Astrocyte (in vitro differentiated cells and primary cell): ENCODE measurements around the gene RAD51B.

Source experiments
- EZH2 ChIP-seq: IDR thresholded peaks from 2 replicates; pipeline ENCODE4 v1.6.1; 2012; ENCODE audit warnings: mild to moderate bottlenecking, low read length, inconsistent platforms; ENCODE audit not compliant: insufficient read depth
- TF ChIP-seq, protein P1 (sequence below): IDR thresholded peaks from 2 replicates; pipeline ENCODE4 v1.5.1; 2011; ENCODE audit warnings: low read depth, mild to moderate bottlenecking, inconsistent platforms, low read length, moderate library complexity; ENCODE audit not compliant: insufficient read depth

DNA sequence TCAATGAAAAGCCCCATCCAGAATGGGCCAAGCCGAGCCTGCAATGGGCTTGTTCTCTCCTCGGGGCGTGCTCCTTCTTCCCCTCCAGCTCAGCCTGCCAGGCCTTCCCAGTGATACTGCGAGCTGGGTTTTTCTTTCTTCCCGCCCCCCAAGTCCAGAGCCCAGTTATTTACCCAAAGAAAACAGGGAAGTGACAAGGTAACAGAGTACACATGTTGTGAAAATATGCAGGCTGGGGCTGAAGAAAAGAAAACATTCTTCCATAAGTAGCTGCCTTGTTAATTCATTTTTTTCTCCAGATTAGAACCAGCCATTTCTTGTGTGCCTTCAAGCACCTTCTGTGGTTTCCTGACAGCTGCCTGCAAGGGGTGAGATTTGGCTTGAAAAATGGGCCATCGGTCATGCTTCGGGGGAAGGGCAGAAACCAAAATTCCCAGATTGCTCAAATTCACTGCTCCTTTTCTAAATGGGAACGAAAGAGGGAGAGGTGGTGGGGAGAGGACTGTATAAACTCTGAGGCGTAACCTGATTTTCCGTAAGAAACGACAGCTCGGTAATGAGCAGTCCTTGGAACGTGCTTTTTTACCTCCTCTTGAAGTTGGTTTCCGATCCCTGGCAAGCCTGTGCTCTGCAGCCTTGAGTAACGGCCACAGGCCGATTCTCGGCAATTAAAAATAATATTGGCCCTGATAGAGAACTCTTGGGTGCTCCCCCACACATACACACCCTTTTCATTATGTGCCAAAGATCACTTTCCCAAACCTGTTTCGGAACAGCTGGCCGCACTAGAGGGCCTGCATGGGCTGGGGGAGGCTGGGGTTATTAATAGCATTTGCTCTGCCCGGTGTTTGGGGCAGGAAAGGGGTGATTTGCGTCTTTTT is 743.9 kb downstream of the RAD51B start:
- TF ChIP-seq, protein P1, sequence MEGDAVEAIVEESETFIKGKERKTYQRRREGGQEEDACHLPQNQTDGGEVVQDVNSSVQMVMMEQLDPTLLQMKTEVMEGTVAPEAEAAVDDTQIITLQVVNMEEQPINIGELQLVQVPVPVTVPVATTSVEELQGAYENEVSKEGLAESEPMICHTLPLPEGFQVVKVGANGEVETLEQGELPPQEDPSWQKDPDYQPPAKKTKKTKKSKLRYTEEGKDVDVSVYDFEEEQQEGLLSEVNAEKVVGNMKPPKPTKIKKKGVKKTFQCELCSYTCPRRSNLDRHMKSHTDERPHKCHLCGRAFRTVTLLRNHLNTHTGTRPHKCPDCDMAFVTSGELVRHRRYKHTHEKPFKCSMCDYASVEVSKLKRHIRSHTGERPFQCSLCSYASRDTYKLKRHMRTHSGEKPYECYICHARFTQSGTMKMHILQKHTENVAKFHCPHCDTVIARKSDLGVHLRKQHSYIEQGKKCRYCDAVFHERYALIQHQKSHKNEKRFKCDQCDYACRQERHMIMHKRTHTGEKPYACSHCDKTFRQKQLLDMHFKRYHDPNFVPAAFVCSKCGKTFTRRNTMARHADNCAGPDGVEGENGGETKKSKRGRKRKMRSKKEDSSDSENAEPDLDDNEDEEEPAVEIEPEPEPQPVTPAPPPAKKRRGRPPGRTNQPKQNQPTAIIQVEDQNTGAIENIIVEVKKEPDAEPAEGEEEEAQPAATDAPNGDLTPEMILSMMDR: no peak
- TF ChIP-seq EZH2: no peak
